ENCODE results near the gene LRTM2.

DNA sequence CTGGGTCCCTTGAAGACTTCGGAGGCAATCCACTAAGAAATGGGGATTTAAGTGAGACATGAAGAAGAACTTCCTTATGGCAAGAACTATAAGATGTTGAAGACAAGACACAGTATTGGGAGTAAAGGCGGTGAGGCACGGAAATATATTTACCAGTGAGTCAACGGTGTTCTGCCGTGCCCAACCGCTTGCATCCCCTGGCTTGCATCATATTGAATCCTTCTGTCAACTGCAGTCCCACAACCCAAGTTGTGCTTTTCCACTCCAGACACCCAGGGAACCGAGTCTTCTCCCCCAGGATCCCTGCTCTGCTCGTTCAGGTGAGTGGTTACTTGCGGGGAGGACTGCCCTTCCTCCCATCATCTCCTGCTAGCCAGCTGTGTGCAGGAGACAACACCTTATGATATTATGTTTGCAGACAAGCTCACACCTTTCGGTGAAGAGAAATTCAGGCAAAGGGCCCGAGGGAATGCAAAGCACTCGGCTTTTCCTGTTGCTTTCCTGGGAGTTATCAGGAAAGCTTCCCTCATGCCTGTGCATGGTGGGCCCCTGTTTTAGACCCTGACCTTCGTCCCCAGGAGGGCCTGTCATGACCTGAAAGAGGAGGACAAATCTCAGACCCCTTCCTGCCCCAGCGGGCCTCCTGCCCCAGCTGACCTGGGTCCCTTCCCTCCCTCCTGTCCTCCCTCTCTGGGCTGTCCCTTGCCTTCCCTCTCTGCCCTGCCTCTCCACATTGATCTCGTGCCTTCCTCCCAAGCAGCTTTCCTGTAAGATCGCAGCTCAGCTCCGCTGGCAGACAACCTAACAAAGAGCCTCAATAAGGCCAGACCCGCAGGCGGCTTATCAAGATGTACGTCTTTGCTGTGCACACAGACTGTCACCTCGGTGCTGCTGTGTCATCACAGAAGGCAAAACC is 4.3 kb upstream of the LRTM2 start:
- TF ChIP-seq OVOL3 (tag by site-specific recombination; IDR thresholded peaks at IDR 0.05): no peak
- no peak for TF ChIP-seq OSR2 (tag by site-specific recombination; IDR thresholded peaks at IDR 0.05)
- no peak for TF ChIP-seq ZBTB7A (tag by site-specific recombination; IDR thresholded peaks at IDR 0.05; ENCODE audit: low read depth)
- TF ChIP-seq, protein P1, sequence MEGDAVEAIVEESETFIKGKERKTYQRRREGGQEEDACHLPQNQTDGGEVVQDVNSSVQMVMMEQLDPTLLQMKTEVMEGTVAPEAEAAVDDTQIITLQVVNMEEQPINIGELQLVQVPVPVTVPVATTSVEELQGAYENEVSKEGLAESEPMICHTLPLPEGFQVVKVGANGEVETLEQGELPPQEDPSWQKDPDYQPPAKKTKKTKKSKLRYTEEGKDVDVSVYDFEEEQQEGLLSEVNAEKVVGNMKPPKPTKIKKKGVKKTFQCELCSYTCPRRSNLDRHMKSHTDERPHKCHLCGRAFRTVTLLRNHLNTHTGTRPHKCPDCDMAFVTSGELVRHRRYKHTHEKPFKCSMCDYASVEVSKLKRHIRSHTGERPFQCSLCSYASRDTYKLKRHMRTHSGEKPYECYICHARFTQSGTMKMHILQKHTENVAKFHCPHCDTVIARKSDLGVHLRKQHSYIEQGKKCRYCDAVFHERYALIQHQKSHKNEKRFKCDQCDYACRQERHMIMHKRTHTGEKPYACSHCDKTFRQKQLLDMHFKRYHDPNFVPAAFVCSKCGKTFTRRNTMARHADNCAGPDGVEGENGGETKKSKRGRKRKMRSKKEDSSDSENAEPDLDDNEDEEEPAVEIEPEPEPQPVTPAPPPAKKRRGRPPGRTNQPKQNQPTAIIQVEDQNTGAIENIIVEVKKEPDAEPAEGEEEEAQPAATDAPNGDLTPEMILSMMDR (tag by site-specific recombination; IDR thresholded peaks at IDR 0.05): no peak
- TF ChIP-seq ZNF629 (tag by site-specific recombination; IDR thresholded peaks at IDR 0.05): no peak
- TF ChIP-seq KLF16 (tag by site-specific recombination; IDR thresholded peaks at IDR 0.05): no peak
- TF ChIP-seq ZNF274 (IDR thresholded peaks at IDR 0.05; ENCODE audit: low read length): no peak
- no peak for TF ChIP-seq ZNF274 (tag by site-specific recombination; IDR thresholded peaks at IDR 0.05; ENCODE audit: borderline replicate concordance)
- TF ChIP-seq EGR2 (tag by site-specific recombination; IDR thresholded peaks at IDR 0.05; ENCODE audit: low read depth): no peak
- no peak for TF ChIP-seq ZBTB21 (tag by site-specific recombination; IDR thresholded peaks at IDR 0.05)
- TF ChIP-seq, protein P2, sequence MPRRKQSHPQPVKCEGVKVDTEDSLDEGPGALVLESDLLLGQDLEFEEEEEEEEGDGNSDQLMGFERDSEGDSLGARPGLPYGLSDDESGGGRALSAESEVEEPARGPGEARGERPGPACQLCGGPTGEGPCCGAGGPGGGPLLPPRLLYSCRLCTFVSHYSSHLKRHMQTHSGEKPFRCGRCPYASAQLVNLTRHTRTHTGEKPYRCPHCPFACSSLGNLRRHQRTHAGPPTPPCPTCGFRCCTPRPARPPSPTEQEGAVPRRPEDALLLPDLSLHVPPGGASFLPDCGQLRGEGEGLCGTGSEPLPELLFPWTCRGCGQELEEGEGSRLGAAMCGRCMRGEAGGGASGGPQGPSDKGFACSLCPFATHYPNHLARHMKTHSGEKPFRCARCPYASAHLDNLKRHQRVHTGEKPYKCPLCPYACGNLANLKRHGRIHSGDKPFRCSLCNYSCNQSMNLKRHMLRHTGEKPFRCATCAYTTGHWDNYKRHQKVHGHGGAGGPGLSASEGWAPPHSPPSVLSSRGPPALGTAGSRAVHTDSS (tag by site-specific recombination; IDR thresholded peaks at IDR 0.05): no peak
- TF ChIP-seq ZNF600 (tag by site-specific recombination; IDR thresholded peaks at IDR 0.05): no peak
- TF ChIP-seq KLF10 (tag by site-specific recombination; IDR thresholded peaks at IDR 0.05): no peak
- no peak for TF ChIP-seq SALL2 (tag by site-specific recombination; IDR thresholded peaks at IDR 0.05; ENCODE audit: borderline replicate concordance)
